HepG2 (cell line): Measurements from ENCODE around the gene FYB2. TPM values are rescaled to one million over a fixed set of nuclear protein-coding genes. Genes with fewer than 3 reads are reported as not detected.

ENCODE experiments used
- BHLHE40 ChIP-seq: IDR thresholded peaks from 2 replicates; pipeline ENCODE4 v1.6.1; 2011; ENCODE audit warnings: low read length, improper control_type of control experiment
- CREB1 ChIP-seq, 2 experiments: fragments of 450-650 bp in 1 of 2; IDR thresholded peaks; 2 replicates each; pipeline ENCODE4 v1.6.1; 2016 to 2017; ENCODE audit warnings: control low read depth in 1 of 2, mild to moderate bottlenecking in 1 of 2, missing compliant biosample characterization in 1 of 2, missing genetic modification characterization in 1 of 2
- HNRNPLL ChIP-seq: fragments of 200-400 bp; formaldehyde crosslinking; IDR thresholded peaks from 2 replicates; pipeline ENCODE4 v1.6.1; 2017; ENCODE audit warnings: mild to moderate bottlenecking, low read depth, low read length; ENCODE audit not compliant: poor library complexity, severe bottlenecking
- LCORL ChIP-seq, 2 experiments: fragments of 450-650 bp in 1 of 2; sonication (generic) in 1 of 2; formaldehyde crosslinking in 1 of 2; IDR thresholded peaks; 2 replicates each; pipeline versions ENCODE4 v1.5.0 to v1.6.1; 2017 to 2020; ENCODE audit warnings: antibody characterized with exemption in 1 of 2, missing genetic modification reagents in 1 of 2
- MYNN ChIP-seq: sonication (generic); formaldehyde crosslinking; IDR thresholded peaks from 2 replicates; pipeline ENCODE4 v1.4.0; 2020; ENCODE audit warnings: mild to moderate bottlenecking, low read depth, missing genetic modification reagents
- SMAD1 ChIP-seq: sonication (generic); formaldehyde crosslinking; IDR thresholded peaks from 2 replicates; pipeline ENCODE4 v1.4.0; 2020; ENCODE audit warnings: missing genetic modification reagents, low read depth, mild to moderate bottlenecking, borderline replicate concordance
- ZNF510 ChIP-seq: sonication (generic); formaldehyde crosslinking; IDR thresholded peaks from 2 replicates; pipeline ENCODE4 v1.4.0; 2020; ENCODE audit warnings: low read depth, mild to moderate bottlenecking, missing genetic modification reagents
- ZNF564 ChIP-seq: sonication (generic); formaldehyde crosslinking; IDR thresholded peaks from 2 replicates; pipeline ENCODE4 v1.8.1; 2023; ENCODE audit warnings: mild to moderate bottlenecking, missing genetic modification reagents
- ZNF772 ChIP-seq: sonication (generic); formaldehyde crosslinking; IDR thresholded peaks from 2 replicates; pipeline ENCODE4 v1.5.0; 2020; ENCODE audit warnings: mild to moderate bottlenecking, missing genetic modification reagents
- ZNF784 ChIP-seq: sonication (generic); formaldehyde crosslinking; IDR thresholded peaks from 2 replicates; pipeline ENCODE4 v1.5.1; 2020; ENCODE audit warnings: missing genetic modification reagents, mild to moderate bottlenecking, borderline replicate concordance
- ZNF879 ChIP-seq: sonication (generic); formaldehyde crosslinking; IDR thresholded peaks from 2 replicates; pipeline ENCODE4 v1.8.1; 2023; ENCODE audit warnings: missing genetic modification reagents
- polyA plus RNA-seq, 8 experiments: library from polyadenylated mRNA; depleted of rRNA in 3 of 8; stranded (reverse) in 7 of 8; unstranded in 1 of 8; fragments of >200 nt; fragmentation: Illumina TruSeq in 4 of 8; extraction: Trizol in 4 of 8; gene quantifications; 2 replicates each; pipeline versions ENCODE4 v1.2.1 to v1.2.3, GENCODE V29; 2011 to 2016; ENCODE audit warnings: low read depth in 4 of 8, missing spikeins in 1 of 8, mixed read lengths in 1 of 8; ENCODE audit not compliant: insufficient read depth in 1 of 8
- total RNA-seq, 5 experiments: library from RNA; depleted of rRNA; stranded (reverse); fragments of >200 nt; fragmentation: Illumina TruSeq; extraction: Trizol; gene quantifications; 2 replicates each; pipeline ENCODE4 v1.2.3, GENCODE V29; 2016; ENCODE audit warnings: low read depth in 1 of 5
- TF ChIP-seq, protein P1 (sequence below): IDR thresholded peaks from 2 replicates; pipeline ENCODE4 v1.6.1; 2016; ENCODE audit warnings: low read depth, missing genetic modification reagents, missing compliant biosample characterization
- TF ChIP-seq, protein P2 (sequence below): sonication (generic); formaldehyde crosslinking; IDR thresholded peaks from 2 replicates; pipeline ENCODE4 v1.4.0; 2020; ENCODE audit warnings: missing genetic modification reagents, borderline replicate concordance
- TF ChIP-seq, protein P3 (sequence below): sonication (generic); formaldehyde crosslinking; IDR thresholded peaks from 2 replicates; pipeline ENCODE4 v1.4.0; 2020; ENCODE audit warnings: mild to moderate bottlenecking, missing genetic modification reagents, borderline replicate concordance

FYB2 gene
- total and polyA plus RNA-seq, 2 of the 13 experiments (the other 11 are each of a cell fraction or from before 2014, with no cell fraction given): 1.2 to 2.7 TPM

DNA sequence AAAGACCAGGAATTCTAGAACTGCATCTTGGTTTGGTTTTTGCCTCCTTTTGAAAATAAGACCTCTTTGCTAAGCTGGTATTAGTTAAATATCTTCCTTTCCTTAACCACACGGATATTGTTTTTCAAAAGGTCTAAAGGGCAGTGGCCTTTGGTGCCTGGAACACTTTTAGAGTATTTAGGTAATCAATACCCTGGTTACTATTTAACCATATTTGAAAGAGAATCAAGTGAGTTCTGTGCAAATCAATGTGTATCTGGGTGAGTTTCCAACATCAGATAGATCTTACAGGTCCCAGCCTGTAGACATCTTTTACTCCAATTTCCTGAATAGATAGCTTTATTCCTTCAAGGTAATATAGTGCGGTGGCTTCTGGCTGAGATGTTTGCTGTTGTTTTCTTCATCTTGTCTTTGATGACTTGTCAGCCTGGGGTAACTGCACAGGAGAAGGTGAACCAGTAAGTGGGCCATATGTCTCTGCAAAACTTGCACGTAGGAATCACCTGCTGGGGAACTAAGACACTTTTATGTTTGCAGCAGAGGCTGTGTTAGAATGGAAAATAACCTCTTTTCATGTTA, 35.4 kb upstream of the FYB2 start, which contains the start of gene C8A (continued):
- TF ChIP-seq ZNF510 (CRISPR knock-in tag): no peak
- TF ChIP-seq MYNN (CRISPR knock-in tag): no peak
- no peak for TF ChIP-seq SMAD1 (CRISPR knock-in tag)
- TF ChIP-seq CREB1 (IDR thresholded peaks at IDR 0.05): no peak
- peak; percentile 85 for TF ChIP-seq CREB1 (CRISPR knock-in tag; IDR thresholded peaks at IDR 0.05)
- TF ChIP-seq, protein P1, sequence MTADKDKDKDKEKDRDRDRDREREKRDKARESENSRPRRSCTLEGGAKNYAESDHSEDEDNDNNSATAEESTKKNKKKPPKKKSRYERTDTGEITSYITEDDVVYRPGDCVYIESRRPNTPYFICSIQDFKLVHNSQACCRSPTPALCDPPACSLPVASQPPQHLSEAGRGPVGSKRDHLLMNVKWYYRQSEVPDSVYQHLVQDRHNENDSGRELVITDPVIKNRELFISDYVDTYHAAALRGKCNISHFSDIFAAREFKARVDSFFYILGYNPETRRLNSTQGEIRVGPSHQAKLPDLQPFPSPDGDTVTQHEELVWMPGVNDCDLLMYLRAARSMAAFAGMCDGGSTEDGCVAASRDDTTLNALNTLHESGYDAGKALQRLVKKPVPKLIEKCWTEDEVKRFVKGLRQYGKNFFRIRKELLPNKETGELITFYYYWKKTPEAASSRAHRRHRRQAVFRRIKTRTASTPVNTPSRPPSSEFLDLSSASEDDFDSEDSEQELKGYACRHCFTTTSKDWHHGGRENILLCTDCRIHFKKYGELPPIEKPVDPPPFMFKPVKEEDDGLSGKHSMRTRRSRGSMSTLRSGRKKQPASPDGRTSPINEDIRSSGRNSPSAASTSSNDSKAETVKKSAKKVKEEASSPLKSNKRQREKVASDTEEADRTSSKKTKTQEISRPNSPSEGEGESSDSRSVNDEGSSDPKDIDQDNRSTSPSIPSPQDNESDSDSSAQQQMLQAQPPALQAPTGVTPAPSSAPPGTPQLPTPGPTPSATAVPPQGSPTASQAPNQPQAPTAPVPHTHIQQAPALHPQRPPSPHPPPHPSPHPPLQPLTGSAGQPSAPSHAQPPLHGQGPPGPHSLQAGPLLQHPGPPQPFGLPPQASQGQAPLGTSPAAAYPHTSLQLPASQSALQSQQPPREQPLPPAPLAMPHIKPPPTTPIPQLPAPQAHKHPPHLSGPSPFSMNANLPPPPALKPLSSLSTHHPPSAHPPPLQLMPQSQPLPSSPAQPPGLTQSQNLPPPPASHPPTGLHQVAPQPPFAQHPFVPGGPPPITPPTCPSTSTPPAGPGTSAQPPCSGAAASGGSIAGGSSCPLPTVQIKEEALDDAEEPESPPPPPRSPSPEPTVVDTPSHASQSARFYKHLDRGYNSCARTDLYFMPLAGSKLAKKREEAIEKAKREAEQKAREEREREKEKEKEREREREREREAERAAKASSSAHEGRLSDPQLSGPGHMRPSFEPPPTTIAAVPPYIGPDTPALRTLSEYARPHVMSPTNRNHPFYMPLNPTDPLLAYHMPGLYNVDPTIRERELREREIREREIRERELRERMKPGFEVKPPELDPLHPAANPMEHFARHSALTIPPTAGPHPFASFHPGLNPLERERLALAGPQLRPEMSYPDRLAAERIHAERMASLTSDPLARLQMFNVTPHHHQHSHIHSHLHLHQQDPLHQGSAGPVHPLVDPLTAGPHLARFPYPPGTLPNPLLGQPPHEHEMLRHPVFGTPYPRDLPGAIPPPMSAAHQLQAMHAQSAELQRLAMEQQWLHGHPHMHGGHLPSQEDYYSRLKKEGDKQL (CRISPR knock-in tag): peak; percentile 82
- TF ChIP-seq, protein P2, sequence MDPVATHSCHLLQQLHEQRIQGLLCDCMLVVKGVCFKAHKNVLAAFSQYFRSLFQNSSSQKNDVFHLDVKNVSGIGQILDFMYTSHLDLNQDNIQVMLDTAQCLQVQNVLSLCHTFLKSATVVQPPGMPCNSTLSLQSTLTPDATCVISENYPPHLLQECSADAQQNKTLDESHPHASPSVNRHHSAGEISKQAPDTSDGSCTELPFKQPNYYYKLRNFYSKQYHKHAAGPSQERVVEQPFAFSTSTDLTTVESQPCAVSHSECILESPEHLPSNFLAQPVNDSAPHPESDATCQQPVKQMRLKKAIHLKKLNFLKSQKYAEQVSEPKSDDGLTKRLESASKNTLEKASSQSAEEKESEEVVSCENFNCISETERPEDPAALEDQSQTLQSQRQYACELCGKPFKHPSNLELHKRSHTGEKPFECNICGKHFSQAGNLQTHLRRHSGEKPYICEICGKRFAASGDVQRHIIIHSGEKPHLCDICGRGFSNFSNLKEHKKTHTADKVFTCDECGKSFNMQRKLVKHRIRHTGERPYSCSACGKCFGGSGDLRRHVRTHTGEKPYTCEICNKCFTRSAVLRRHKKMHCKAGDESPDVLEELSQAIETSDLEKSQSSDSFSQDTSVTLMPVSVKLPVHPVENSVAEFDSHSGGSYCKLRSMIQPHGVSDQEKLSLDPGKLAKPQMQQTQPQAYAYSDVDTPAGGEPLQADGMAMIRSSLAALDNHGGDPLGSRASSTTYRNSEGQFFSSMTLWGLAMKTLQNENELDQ (CRISPR knock-in tag): no peak
- TF ChIP-seq BHLHE40: no peak
- TF ChIP-seq ZNF784 (CRISPR knock-in tag): no peak
- TF ChIP-seq, protein P3, sequence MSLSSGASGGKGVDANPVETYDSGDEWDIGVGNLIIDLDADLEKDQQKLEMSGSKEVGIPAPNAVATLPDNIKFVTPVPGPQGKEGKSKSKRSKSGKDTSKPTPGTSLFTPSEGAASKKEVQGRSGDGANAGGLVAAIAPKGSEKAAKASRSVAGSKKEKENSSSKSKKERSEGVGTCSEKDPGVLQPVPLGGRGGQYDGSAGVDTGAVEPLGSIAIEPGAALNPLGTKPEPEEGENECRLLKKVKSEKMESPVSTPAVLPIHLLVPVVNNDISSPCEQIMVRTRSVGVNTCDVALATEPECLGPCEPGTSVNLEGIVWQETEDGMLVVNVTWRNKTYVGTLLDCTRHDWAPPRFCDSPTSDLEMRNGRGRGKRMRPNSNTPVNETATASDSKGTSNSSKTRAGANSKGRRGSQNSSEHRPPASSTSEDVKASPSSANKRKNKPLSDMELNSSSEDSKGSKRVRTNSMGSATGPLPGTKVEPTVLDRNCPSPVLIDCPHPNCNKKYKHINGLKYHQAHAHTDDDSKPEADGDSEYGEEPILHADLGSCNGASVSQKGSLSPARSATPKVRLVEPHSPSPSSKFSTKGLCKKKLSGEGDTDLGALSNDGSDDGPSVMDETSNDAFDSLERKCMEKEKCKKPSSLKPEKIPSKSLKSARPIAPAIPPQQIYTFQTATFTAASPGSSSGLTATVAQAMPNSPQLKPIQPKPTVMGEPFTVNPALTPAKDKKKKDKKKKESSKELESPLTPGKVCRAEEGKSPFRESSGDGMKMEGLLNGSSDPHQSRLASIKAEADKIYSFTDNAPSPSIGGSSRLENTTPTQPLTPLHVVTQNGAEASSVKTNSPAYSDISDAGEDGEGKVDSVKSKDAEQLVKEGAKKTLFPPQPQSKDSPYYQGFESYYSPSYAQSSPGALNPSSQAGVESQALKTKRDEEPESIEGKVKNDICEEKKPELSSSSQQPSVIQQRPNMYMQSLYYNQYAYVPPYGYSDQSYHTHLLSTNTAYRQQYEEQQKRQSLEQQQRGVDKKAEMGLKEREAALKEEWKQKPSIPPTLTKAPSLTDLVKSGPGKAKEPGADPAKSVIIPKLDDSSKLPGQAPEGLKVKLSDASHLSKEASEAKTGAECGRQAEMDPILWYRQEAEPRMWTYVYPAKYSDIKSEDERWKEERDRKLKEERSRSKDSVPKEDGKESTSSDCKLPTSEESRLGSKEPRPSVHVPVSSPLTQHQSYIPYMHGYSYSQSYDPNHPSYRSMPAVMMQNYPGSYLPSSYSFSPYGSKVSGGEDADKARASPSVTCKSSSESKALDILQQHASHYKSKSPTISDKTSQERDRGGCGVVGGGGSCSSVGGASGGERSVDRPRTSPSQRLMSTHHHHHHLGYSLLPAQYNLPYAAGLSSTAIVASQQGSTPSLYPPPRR: peak; percentile 81
- TF ChIP-seq ZNF772 (CRISPR knock-in tag): no peak
- no peak for TF ChIP-seq ZNF879 (CRISPR knock-in tag)
- no peak for TF ChIP-seq ZNF564 (CRISPR knock-in tag)
- TF ChIP-seq LCORL (IDR thresholded peaks at IDR 0.05): no peak; the same call in 1 of the 2 replicates
- TF ChIP-seq LCORL (CRISPR knock-in tag; IDR thresholded peaks at IDR 0.05): peak; percentile 75
- TF ChIP-seq HNRNPLL: no peak
